Measurements from ENCODE around the gene PRKG1.

DNA sequence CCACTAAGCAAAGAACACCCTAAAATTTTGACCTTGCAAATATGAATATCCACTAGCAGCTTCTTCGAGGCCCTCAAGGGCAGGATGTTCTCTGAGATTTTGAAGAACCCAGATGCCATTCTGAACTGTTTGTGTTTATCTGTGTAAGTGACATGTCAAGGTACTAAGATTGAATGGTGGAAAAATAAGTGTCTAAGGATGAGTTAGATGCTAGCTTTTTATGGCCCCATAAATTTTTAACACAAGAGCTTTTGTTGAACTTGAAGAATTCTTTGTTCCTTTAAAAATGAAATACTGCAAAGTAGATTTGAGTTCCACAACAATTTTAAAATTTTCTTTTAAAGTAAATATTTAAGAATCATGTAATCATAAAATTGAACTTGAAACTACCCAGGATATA lies 365.4 kb downstream of the PRKG1 start:
- TF ChIP-seq, protein P1, sequence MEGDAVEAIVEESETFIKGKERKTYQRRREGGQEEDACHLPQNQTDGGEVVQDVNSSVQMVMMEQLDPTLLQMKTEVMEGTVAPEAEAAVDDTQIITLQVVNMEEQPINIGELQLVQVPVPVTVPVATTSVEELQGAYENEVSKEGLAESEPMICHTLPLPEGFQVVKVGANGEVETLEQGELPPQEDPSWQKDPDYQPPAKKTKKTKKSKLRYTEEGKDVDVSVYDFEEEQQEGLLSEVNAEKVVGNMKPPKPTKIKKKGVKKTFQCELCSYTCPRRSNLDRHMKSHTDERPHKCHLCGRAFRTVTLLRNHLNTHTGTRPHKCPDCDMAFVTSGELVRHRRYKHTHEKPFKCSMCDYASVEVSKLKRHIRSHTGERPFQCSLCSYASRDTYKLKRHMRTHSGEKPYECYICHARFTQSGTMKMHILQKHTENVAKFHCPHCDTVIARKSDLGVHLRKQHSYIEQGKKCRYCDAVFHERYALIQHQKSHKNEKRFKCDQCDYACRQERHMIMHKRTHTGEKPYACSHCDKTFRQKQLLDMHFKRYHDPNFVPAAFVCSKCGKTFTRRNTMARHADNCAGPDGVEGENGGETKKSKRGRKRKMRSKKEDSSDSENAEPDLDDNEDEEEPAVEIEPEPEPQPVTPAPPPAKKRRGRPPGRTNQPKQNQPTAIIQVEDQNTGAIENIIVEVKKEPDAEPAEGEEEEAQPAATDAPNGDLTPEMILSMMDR (IDR thresholded peaks at IDR 0.05; ENCODE audit: insufficient read depth, low read length, poor library complexity, severe bottlenecking), result no peak
- TF ChIP-seq EZH2phosphoT487 (conservative IDR thresholded peaks at IDR 0.05; ENCODE audit: low read length), result no peak
